Fibroblast of lung (primary cell): ENCODE data around the gene SLC41A1.

Source experiments
- EZH2 ChIP-seq: IDR thresholded peaks from 2 replicates; pipeline ENCODE4 v1.5.1; 2012; ENCODE audit warnings: low read length, control low read depth, mild to moderate bottlenecking; ENCODE audit errors: missing control alignments
- TF ChIP-seq, protein P1 (sequence below), 2 donors: IDR thresholded peaks in 1 of 2; conservative IDR thresholded peaks in 1 of 2; 1 replicate in 1 of 2; 2 replicates in 1 of 2; pipeline ENCODE4 v1.5.1; 2011 to 2012; ENCODE audit warnings: low read length in 2 of 2, control low read depth in 1 of 2, inconsistent platforms in 1 of 2, low read depth in 1 of 2, mild to moderate bottlenecking in 1 of 2

DNA sequence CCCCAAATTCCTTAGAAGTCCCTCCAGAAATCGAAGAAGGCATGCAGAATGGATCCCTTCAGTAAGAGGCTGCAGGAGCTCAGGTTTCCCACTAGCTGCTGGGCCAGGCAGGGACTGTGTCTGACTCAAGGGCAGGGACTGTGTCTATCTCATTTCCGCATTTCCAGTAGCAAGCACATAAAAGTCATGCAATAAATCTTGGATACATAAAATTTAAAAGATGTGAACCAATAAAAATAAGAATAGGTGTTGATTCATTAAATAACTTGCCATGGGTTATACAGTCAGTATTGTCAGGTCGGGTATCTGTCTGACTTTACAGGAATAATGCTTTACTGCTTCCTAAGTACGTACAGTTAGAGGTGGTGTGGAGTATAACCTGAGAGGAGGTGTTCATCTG lies 21.8 kb upstream of the SLC41A1 start:
- no peak for TF ChIP-seq EZH2
- TF ChIP-seq, protein P1, sequence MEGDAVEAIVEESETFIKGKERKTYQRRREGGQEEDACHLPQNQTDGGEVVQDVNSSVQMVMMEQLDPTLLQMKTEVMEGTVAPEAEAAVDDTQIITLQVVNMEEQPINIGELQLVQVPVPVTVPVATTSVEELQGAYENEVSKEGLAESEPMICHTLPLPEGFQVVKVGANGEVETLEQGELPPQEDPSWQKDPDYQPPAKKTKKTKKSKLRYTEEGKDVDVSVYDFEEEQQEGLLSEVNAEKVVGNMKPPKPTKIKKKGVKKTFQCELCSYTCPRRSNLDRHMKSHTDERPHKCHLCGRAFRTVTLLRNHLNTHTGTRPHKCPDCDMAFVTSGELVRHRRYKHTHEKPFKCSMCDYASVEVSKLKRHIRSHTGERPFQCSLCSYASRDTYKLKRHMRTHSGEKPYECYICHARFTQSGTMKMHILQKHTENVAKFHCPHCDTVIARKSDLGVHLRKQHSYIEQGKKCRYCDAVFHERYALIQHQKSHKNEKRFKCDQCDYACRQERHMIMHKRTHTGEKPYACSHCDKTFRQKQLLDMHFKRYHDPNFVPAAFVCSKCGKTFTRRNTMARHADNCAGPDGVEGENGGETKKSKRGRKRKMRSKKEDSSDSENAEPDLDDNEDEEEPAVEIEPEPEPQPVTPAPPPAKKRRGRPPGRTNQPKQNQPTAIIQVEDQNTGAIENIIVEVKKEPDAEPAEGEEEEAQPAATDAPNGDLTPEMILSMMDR (conservative IDR thresholded peaks at IDR 0.05 in 1 of 2, IDR thresholded peaks at IDR 0.05 in 1 of 2; ENCODE audit: low read depth in 1 of 2, low read length in 2 of 2) = no peak
